GM19463 (cell line): Measurements from ENCODE around the gene ATP9B.
A peak's percentile ranks its signal among the peaks of the same experiment; 100 is the strongest.
"Not testable (repeated sequence)": the region's sequence is repeated elsewhere in the genome, so short reads cannot be mapped to it uniquely, and the experiment has no call there.

Source experiments
- ATAC-seq: cut with Tn5 transposase; IDR thresholded peaks from one replicate; pipeline ENCODE4 v1.9.1; 2021; ENCODE audit warnings: mild to moderate bottlenecking, moderate library complexity; ENCODE audit not compliant: unreplicated experiment

The ATP9B gene

DNA sequence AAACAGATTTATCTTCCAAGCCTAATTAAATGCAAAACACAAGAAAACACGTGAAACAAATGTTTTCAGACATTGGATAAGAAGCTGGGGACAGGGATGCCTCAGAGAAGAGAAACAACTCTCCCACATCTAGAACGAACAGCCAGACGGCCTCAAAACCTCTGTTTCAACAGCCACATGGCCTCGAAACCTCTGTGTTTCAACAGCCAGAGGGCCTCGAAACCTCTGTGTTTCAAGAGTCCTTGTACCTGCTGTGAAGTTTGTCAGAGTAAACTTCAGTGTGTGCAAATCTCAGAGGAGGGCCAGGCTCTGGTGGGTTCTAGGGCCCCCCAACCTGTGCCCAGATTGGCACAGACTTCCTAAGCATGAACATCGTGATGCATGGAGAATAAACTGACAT, 283.2 kb downstream of the ATP9B start:
- no peak for ATAC-seq

DNA sequence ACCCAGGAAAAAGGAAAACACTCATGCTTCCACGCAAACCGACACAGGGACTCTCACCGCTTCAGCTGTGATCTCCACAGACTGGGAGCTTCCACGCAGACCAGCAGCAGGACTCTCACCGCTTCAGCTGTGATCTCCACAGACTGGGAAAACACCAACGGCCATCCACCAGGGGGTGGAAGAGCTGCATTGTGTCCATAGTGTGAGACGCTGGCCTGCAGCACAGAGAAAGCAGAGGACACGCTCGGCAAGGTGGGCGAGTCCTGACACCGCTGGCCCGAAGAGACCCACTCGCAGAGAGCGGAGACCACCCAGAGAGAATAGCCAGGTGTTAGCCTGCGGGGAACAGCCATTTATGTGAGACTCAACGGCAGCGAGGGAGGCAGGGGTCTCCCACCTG, 284.1 kb downstream of the ATP9B start:
- ATAC-seq = no peak

DNA sequence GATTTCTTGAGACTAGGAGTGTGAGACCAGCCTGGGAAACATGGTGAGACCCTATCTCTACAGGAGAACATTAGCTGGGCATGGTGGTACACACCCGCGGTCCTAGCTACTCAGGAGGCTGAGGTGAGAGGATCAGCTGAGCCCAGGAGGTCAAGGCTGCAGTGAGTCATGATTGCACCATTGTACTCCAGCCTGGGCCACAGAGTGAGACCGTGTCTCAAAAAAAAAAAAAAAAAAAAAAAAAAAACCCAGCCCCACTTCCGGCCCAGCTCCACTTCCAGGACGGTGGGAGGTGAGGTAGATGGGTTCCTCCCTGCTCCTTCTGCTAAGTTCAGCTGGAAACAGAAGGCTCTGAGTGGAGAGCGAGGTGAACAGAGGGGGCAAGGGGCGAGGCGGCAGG, 285.2 kb downstream of the ATP9B start:
- ATAC-seq = no peak

DNA sequence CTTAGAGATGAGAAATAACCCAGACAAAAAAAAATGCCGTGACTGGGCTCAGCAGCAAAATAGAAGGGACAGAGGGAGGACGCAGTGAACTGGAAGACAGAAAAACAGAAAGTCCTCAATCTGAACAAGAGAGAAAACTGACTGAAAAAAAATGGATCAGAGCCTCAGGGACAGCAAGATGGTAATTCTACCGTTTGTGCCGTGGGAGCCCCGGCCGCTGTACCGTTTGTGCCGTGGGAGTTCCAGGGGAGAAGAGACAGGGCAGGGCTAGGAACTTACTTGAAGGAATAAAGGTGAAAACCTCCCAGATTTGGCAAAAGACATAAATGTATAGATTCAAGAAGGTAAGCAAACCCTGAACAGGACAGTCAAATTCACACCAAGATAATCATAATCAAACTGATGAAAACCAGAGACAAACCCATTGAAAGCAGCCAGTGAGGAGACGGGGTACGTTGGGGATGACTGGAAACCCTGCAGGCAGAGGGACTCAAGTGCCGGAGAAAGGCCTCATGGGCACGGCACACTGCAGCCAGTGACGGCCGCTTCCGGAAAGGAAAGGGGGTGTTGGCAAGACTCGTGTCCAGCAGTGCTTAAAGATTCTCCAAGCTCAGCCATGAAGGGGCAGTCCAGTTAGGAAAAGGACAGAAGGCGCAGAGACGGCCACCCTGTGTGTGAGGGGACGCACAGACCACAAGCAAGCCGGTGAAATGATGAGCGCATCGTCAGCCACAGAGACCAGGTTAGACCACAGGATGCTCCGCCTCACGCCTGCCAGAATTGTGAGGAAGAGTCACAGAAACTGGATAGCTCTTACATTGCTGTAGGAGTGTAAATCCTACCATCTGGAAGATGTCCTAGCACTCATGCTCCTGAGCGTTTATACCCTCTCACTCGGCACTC, 286.5 kb downstream of the ATP9B start:
- ATAC-seq = peak; percentile 30

DNA sequence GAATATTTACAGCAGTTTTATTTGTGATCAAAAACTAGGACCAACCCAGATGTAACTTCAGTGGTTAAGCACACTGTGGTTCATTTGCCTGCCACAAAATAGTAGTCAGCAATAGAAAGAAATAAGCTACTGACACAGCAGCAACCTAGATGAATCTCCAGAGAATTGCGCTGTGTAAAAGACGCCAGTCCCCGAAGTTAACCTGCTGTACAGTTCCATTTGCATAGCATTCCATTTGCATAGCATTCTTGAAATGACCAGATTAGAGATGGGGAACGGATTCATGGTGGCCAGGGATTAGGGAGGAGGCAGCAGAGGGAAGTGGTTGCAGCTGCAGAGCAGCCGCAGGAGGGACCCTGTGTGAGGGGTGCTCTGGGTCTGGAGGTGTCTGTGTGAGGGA, 287.2 kb downstream of the ATP9B start:
- peak; percentile 91 for ATAC-seq

DNA sequence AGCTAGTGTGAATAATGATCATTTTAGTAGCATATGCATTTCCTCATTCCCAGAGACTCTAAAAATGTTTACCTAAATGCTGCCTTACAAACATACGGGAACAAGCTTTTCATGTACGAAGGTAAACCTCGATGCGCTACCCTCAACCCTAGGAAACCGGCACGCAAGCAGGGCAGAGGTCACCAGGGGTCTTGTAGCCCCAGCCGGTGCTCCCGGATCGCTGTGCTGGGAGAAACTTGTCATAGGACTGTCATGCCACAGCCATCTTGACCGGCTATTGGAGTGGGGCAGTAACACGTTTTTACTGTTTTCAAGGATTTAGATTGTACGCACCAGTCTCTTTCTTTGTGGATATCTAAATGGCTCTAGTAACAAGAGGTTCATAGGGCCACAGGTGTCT, 291.7 kb downstream of the ATP9B start:
- no peak for ATAC-seq

DNA sequence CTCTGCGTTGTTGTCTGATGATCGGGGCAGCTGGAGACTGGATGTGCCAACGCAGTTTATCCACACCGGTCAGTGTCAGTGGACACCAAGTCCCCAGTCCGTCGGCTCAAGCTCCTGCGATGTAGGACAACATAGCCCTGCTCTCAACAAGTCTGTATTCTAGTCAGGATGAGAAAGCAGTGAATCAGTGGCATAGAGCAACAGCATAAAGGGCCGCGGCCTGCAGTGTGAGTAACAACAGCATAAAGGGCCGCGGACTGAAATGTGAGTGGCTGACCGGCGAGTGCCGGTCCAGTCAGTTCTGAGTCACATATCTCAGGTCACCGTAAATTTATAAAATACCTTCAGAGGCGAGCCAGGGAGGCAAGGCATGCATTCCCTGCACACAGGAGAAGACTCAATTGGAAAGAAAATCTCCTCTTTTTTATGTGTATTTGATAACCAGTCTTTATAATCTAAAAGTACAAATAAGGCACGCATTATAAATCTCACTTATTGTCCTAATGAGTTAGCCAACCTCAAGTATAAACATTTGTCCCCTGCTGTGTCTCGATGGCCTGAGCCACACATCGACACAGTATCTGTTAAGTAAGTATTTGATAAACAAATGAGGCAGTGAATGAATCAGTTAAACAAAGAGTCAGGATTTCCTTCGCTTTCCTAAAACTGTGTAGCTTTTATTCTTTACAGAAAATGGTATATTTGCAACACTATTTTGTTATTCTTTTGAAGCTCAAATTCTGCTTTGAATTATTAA, 292.8 kb downstream of the ATP9B start:
- no peak for ATAC-seq

DNA sequence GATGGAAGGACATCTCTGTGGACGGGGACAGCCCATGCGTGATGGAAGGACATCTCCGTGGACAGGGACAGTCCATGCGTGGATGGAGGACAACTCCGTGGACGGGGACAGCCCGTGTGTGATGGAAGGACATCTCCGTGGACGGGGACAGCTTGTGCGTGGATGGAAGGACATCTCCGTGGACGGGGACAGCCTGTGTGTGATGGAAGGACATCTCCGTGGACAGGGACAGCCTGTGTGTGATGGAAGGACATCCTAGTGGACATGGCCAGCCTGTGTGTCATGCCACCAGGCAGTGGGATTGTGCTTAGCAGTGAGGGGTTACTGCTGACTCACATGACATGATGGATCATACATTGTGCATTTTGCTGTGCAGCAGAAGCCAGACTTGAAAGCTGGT, 296.5 kb downstream of the ATP9B start:
- ATAC-seq = no peak

DNA sequence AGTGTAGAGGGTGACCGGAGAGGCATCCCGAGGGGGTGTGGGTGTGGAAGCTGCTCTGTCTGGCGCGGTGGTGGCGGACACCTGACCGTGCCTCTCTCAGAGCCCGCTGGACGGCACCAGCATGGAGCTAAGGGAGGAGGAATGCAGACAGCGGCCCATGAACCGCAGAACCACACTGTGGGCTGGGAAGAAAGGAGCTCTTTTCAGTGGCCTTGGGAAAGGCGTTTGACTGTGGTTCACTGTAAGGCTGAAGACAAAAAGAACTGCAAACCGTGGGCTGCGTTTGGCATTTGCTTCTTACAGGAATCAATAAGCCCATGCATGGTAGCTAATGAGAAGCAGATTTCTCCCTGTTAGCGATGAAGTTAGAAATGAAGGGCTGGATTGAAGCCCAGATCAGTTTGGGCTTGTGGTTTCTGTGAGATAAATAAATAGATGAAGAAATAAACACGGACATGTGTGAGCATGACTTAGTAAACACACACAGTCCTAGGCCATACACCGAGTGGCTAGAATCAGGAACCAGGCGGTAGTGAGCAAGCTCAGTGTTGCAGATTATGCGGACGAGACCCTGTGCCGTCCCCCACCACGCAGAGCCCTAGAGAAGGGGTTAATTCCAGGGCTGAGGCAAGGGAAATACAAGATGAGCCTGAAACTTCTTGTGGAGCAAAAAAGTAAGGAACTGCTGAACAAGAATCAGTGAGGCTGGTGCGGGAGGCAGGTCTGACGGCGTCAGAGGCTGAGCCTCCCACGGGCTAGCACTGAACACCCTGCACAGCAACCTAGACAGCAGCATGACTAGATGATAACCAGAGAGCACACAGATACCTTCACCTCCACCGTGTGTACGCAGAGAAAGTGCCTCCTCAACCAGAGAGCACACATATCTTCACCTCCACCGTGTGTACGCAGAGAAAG, 297.2 kb downstream of the ATP9B start:
- ATAC-seq = no peak

DNA sequence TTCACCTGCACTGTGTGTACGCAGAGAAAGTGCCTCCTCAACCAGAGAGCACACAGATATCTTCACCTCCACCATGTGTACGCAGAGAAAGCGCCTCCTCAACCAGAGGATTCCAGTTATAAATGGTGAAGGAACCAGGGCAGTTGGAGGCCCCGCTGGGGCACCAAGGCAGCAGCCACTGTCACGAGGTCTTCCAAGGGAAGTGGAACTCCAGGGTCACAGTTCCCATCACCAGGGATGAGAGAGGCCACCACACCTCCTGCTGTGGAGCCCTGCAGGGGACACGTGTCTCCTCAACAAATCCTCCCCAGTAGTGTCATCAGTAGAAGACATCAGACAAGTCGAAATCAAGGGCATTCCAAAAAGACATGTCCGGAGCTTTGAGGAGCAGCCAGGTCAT, 298.3 kb downstream of the ATP9B start:
- ATAC-seq = no peak

DNA sequence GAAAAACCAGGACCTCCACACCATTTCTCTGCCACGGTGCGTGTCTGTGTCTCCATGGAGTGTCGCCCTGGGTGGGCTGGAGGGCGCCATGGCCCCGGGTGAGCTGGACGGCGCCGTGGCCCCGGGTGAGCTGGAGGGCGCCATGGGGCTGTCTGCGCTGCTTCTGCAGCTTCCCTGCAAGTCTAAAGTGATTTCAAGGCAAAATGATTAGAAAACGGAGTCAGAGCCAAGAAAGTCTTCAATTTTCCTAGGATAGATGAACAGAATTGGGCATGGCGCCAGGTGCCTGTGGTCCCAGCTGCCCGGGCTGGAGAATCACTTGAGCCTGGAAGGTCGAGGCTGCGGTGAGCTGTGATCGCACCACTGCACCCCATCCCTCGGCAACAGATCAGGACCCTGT, 298.8 kb downstream of the ATP9B start:
- no peak for ATAC-seq

DNA sequence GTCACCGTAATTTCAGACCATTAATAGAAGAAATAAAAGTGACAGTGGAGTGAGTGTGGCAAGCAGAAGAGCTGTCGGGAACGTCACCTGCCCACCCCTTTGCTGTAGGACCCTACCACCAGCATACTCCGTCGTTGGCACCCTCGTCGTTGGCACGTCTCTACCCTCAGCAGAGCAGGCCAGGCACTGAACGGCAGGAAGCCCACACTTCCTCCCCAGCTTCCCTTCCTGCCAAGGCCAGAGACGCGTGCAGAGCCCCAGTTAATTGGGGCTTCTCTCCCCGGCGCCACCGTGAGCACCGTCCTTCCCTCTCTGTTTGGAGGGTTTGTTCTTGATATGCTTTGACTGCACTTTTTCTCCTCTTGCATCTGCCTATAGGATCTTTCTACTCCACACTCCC, 299.5 kb downstream of the ATP9B start:
- ATAC-seq = no peak

DNA sequence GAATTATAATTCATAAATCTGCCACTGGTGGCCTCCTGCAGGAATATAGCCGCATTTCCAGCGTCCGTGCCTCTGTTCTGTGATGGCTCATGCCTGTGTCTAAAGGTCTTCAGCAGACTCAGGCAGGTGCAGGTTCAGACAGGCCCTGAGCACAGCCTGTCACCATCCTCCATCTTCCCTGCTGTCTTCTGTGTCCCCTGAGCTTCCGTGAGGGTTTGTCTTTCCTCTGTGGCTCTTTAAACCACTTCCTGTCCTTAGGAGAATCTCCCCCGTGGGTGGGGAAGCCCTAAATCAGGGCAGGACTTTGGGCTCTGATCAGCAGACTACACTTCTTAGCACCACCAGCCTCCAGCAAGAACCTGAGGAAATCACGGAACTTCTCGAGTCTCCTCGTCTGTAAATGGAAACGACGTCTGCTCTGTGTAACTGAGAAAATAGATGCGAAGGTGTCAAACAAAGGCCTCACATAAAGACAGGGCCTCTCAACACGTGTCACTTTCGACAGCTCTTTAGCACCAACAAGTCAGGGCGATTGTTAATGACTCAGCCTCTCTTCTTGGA, 302.4 kb downstream of the ATP9B start:
- ATAC-seq = peak; percentile 31

DNA sequence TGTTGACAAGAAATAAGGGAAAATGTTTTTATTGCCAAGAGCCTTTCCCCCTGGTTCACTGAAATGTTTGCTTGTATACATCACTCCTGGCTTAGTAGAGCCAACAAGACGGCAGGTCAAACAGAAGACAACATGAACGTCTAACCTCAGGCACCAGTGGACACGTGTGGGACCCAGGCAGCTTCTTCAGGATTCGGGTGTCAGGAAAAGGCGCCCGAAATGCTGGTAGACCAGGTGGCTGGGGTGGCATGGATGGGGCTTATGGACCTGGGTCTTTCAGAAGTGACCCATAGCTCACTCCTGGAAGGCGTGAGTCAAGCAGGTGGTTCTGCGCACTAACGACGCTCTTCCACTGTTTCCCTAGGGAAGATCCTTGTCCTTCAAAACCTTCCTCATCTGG, 303.3 kb downstream of the ATP9B start:
- ATAC-seq = no peak

DNA sequence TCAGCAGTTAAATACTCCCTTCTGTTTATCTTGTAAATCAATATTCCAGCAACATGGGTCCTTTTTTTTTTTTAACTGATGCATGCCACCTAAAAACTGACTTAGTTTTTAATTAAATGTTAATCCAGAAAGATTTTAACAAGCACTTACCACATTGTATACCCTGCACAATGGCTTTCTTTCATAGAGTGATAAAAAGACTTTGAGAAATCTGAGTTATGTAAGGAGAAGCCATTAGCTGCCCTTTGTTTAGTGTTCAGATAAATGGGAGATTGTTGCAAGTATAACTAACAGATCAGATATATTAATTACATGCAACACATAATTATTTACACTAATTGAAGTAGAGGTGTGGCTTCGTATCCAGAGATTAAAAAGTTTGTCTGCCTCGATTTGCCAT, 303.8 kb downstream of the ATP9B start:
- no peak for ATAC-seq

DNA sequence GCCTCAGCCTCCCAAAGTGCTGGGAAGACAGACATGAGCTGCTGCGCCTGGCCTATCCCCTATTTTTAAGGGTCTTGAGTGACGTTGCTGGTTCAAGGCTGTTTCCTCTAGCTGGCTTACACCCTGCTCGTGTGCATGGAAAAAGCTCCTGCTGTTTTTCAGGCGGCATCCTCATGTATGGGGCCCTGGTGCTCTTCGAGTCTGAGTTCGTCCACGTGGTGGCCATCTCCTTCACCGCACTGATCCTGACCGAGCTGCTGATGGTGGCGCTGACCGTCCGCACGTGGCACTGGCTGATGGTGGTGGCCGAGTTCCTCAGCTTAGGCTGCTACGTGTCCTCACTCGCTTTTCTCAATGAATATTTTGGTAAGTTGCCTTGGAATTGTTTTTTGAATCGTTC, 304.5 kb downstream of the ATP9B start:
- ATAC-seq = no peak

DNA sequence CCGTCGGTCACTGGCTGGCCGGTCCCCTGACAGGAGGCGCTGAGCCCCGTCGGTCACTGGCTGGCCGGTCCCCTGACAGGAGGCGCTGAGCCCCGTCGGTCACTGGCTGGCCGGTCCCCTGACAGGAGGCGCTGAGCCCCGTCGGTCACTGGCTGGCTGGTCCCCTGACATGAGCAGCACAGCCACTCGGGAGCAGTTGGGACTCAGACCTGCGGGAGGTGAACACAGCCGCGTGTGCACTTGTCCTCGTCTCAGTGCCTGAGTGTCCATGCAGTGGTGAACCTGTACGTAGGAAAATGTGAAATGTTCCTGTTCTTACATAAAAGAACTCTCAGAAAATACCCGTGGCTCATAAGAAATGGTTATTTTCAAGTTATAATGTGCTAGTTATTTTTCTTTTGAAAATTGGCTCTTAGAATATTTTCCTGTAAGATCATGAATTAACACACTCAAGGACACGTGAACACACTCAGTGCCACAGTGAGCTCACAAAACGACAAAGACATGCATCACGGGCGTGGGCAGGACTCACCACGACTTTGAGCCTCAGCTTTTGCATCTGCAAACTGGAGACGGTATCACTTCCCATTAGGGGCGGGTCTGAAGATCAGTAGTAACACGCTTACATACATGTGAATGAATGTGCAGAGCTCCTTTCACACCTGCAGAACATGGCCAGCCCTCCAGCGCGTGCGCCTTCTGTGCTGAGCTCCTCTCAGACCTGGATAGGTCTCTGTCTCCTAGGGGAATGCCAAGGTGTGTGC, 305.4 kb downstream of the ATP9B start:
- ATAC-seq = peak; percentile 82

DNA sequence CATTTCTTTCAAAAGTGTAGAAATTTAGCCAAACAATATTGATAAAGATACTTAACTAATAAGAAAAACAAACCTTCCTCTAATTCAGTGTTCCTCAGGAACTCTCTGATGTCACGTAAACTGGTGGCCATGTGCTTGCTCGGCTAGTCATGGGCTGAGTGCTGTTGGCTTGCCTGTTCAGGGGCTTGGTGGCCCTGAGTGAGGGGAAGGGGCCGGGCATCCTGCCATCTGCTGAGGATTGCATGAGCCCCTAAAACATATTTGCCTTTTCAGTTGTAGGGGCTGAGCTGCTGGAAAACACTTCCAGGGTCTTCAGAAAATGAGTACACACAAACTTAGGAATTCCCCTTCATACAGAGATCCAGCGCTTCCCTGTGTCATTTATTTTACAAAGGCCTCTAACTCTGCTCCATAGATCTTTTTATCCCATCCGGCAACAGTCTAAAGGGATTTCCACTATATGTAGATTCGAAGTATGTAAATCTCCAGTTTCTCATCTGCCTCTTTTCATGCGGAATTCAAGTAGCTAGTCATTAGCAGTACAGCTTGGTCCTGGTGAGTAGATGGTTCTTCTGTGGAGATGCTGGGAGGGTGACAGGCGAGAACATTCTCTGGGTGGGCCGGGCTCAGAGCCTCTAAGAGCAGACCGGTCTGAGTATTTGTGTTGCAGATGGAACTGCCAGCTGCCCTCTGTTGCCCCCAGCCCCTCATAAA, 306.4 kb downstream of the ATP9B start:
- no peak for ATAC-seq

DNA sequence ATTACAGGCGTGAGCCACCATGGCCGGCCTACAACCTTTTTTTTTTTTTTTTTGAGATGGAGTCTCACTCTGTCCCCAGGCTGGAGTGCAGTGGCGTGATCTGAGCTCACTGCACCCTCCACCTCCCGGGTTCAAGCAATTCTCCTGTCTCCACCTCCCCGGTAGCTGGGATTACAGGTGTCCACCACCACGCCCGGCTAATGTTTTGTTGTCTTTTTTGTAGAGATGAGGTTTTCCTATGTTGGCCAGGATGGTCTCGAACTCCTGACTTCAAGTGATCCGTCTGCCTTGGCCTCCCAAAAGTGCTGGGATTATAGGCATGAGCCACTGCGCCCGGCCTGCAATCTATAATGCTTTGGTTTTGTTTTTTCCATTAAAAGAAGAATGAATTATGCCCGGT, 307.5 kb downstream of the ATP9B start:
- ATAC-seq = not testable (repeated sequence)
